Ishikawa (cell line): Measurements from ENCODE around the gene NOS3.
A peak's percentile ranks its signal among the peaks of the same experiment; 100 is the strongest.

ENCODE experiments used
- CEBPB ChIP-seq: IDR thresholded peaks from 2 replicates; pipeline ENCODE4 v1.6.1; 2012
- CREB1 ChIP-seq: IDR thresholded peaks from 2 replicates; pipeline ENCODE4 v1.6.1; 2012; ENCODE audit warnings: low read depth
- EGR1 ChIP-seq: IDR thresholded peaks from 2 replicates; pipeline ENCODE4 v1.6.1; 2012
- EP300 ChIP-seq: IDR thresholded peaks from 2 replicates; pipeline ENCODE4 v1.6.1; 2012; ENCODE audit warnings: borderline replicate concordance
- FOXM1 ChIP-seq: IDR thresholded peaks from 2 replicates; pipeline ENCODE4 v1.6.1; 2012; ENCODE audit warnings: low read depth, borderline replicate concordance
- NFIC ChIP-seq: IDR thresholded peaks from 2 replicates; pipeline ENCODE4 v1.6.1; 2012
- RAD21 ChIP-seq: IDR thresholded peaks from 2 replicates; pipeline ENCODE4 v1.6.1; 2012; ENCODE audit warnings: low read depth
- TAF1 ChIP-seq: IDR thresholded peaks from 2 replicates; pipeline ENCODE4 v1.6.1; 2012; ENCODE audit warnings: low read depth, mild to moderate bottlenecking
- TCF12 ChIP-seq: IDR thresholded peaks from 2 replicates; pipeline ENCODE4 v1.6.1; 2012; ENCODE audit warnings: low read depth
- TEAD4 ChIP-seq: IDR thresholded peaks from 2 replicates; pipeline ENCODE4 v1.6.1; 2012
- YY1 ChIP-seq: IDR thresholded peaks from 2 replicates; pipeline ENCODE4 v1.6.1; 2012; ENCODE audit warnings: low read depth
- ZBTB7A ChIP-seq: IDR thresholded peaks from 2 replicates; pipeline ENCODE4 v1.6.1; 2012; ENCODE audit warnings: low read depth
- TF ChIP-seq, protein P1 (sequence below): IDR thresholded peaks from 2 replicates; pipeline ENCODE4 v1.6.1; 2012
- TF ChIP-seq, protein P2 (sequence below): IDR thresholded peaks from 2 replicates; pipeline ENCODE4 v1.6.1; 2012
- TF ChIP-seq, protein P3 (sequence below): IDR thresholded peaks from 2 replicates; pipeline ENCODE4 v1.6.1; 2012; ENCODE audit warnings: low read depth, mild to moderate bottlenecking

NOS3 gene

DNA sequence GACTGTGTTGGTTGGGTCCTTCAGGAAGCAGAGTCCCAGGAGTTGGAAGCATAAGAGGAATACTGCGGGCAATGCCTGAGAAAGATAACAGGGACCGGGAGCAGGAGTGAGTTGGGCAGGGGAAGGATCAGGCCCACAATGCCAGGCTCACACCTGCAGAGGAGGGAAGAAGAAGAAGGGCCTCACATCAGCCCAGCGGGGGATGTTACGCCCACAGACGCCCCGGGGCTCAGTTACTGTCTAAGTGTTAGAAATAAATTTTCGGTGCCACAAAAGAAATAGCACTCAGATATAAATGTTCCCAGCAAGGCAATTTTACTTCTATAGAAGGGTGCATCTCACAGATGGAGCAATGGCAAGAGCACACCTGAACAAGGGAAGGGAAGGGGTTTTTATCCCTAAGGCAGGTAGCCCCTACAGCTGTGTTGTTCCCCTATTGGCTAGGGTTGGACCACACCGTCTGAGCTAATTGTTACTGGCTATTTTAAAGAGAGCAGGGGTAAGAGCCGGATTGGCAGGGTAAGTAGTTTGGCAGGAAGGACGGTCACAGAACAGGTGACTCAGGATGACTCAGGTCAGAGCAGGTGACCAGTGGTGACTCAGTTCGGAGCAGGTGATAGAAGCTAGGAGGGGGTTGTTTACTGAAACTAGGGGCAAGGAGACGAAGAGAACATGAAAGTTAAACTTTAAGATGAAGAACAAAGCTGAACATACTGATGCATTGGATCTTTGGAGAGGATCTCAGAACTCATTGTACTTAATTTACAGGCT, at the start of gene NOS3:
Gene NOS3, plus strand, starts transcription at position 602 of the 771 bp plus-strand sequence. CDS start 2,787 bp downstream, outside the sequence.
- TF ChIP-seq ZBTB7A, result no peak
- no peak for TF ChIP-seq FOXM1
- TF ChIP-seq TCF12, result 0 out of 2 replicates have a peak, but pooled peaks have one; percentile 21
- 0 out of 2 replicates have a peak, but pooled peaks have one; percentile 12 for TF ChIP-seq EP300
- peak; percentile 50 for TF ChIP-seq NFIC
- TF ChIP-seq, protein P1, sequence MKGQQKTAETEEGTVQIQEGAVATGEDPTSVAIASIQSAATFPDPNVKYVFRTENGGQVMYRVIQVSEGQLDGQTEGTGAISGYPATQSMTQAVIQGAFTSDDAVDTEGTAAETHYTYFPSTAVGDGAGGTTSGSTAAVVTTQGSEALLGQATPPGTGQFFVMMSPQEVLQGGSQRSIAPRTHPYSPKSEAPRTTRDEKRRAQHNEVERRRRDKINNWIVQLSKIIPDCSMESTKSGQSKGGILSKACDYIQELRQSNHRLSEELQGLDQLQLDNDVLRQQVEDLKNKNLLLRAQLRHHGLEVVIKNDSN, result peak; percentile 71
- no peak for TF ChIP-seq CREB1

DNA sequence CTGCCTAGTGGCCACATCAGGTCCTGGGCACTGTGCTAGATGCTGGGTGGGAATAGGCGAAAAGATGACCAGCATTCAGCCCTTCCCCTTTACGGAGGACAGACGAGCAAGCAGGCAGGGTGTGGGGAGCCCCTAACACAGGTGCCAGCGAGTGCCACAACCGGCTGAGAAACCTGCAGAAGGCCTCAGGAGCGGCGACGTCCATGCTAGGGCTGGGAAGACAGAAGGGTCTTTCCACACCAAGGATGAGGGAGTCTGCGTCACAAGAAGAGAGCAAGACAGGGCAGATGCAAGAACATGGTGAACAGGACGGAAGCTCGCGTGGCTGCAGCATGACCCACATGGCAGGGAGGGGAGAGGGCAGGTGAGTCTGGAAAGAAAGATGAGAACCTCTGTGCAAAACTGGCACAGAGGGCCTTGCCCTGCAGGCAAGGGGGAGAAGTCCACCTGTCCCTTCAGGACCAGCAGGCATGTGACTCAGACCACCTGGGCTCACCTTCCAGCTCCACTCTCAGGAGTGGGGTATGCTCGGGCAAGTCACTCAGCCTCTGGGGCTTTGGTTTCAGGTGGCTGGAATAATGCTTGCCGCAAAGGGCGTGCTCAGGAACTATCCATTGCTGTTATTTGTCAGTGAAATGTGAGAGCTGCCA, 49.3 kb upstream of the NOS3 start:
- TF ChIP-seq ZBTB7A (no peak), NFIC (no peak), TCF12 (no peak), EGR1 (no peak), TAF1 (no peak), RAD21 (no peak), FOXM1 (no peak), EP300 (no peak), CREB1 (no peak), YY1 (no peak), TEAD4 (no peak), CEBPB (no peak)
- TF ChIP-seq, protein P2, sequence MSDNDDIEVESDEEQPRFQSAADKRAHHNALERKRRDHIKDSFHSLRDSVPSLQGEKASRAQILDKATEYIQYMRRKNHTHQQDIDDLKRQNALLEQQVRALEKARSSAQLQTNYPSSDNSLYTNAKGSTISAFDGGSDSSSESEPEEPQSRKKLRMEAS, result no peak
- TF ChIP-seq, protein P1, result no peak
- TF ChIP-seq, protein P3, sequence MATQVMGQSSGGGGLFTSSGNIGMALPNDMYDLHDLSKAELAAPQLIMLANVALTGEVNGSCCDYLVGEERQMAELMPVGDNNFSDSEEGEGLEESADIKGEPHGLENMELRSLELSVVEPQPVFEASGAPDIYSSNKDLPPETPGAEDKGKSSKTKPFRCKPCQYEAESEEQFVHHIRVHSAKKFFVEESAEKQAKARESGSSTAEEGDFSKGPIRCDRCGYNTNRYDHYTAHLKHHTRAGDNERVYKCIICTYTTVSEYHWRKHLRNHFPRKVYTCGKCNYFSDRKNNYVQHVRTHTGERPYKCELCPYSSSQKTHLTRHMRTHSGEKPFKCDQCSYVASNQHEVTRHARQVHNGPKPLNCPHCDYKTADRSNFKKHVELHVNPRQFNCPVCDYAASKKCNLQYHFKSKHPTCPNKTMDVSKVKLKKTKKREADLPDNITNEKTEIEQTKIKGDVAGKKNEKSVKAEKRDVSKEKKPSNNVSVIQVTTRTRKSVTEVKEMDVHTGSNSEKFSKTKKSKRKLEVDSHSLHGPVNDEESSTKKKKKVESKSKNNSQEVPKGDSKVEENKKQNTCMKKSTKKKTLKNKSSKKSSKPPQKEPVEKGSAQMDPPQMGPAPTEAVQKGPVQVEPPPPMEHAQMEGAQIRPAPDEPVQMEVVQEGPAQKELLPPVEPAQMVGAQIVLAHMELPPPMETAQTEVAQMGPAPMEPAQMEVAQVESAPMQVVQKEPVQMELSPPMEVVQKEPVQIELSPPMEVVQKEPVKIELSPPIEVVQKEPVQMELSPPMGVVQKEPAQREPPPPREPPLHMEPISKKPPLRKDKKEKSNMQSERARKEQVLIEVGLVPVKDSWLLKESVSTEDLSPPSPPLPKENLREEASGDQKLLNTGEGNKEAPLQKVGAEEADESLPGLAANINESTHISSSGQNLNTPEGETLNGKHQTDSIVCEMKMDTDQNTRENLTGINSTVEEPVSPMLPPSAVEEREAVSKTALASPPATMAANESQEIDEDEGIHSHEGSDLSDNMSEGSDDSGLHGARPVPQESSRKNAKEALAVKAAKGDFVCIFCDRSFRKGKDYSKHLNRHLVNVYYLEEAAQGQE, result no peak

DNA sequence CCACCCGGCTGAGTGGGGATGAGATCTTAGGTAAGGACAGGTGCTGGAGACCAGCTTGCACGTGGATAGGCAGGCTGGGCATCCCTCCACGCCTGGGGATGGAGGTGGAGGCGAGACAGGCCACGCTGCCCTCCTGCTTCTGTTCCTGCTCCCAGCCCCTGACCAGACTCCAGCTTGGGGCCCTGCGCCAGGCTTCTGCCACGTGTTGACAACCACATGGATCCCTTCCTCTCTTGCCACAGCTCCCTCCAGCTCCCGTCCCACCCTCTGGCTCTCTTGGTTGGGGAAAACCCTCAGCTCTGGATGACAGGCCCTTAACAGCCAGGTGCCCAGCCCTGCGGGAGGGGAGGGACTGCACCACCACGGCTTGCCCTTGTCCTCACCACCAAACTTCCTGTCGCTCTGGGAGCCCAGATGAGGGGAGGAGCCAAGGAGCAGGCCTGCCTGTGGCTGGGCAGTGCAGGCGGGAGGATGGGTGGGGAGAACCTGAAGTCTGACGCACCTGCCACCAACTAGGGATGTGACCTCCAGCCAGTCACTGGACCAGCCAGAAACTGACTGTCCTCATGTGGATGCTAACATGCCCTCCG, 48.7 kb upstream of the NOS3 start:
- no peak for TF ChIP-seq EGR1
- TF ChIP-seq ZBTB7A, result no peak
- no peak for TF ChIP-seq CREB1
- TF ChIP-seq, protein P1, result no peak
- TF ChIP-seq, protein P3, result no peak
- TF ChIP-seq TEAD4, result no peak
- TF ChIP-seq, protein P2, result no peak
- TF ChIP-seq NFIC, result no peak
- no peak for TF ChIP-seq TAF1
- no peak for TF ChIP-seq YY1
- no peak for TF ChIP-seq RAD21
- TF ChIP-seq TCF12, result no peak

DNA sequence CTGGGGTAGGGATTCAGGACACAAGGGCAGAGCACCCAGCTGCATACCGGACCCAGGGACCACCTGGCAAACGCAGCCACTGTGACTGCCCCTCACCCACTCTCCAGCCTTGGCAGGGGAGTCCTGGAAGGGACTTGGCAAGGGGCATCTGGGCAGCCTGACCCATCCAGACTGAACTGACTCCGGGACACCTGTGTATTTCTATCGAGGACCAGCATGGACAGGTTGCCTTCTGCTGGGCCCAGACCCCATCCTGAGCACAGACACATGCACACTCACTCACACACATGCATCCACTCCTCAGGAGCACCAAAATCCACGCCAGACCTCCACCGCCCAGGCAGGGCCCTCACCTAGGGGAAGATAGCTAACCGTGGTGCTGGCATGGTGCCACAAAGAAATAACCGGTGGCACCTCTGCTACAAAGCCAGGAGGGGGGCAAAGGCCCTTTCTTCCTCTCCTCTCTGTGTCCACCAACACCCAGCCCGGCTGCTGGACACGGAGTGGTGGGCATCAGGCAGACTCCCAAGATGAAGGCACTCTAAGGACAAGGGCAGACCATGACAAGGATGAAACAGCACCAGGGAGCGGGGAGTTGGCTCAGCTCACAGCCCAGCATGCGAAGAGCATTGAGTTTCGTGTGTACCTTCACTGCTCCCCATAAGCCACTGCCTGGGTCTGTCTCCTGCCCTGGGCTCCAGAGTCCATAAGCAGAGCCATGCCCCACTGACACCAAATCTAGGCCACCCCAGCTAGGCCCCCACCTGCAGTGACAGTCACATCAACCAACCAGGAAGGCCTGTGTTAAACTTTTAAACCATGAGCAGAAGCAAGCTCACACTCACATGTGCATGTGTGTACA, 48.0 kb upstream of the NOS3 start:
- no peak for TF ChIP-seq NFIC
- no peak for TF ChIP-seq RAD21
- TF ChIP-seq EGR1, result no peak
- TF ChIP-seq CEBPB, result no peak
- TF ChIP-seq, protein P2, result no peak
- TF ChIP-seq TAF1, result no peak
- TF ChIP-seq, protein P1, result no peak
- no peak for TF ChIP-seq ZBTB7A
- TF ChIP-seq TEAD4, result no peak
- TF ChIP-seq FOXM1, result no peak
- TF ChIP-seq TCF12, result no peak
- TF ChIP-seq, protein P3, result no peak
